Endothelial cell of umbilical vein (primary cell): ENCODE results near the gene SLC38A8. TPM values are rescaled to one million over a fixed set of nuclear protein-coding genes. Genes with fewer than 3 reads are reported as not detected.

Experiments used
- BruUV-seq: library from RNA; stranded (reverse); fragments of 400-500 nt; replicated peaks from 2 replicates; lab custom pipeline; 2021; lab: Mats Ljungman, UMichigan
- CTCF ChIA-PET: fragments of 300-600, 350-600 bp; sonication (Branson Sonifier 250); formaldehyde crosslinking; loops from one replicate; lab custom pipeline; 2021; ENCODE audit warnings: antibody characterized with exemption, inconsistent platforms; lab: Charles Lee
- POLR2A ChIA-PET: fragments of 300-600, 350-600 bp; sonication (Branson Sonifier 250); formaldehyde crosslinking; loops from one replicate; lab custom pipeline; 2021; ENCODE audit warnings: antibody characterized with exemption, inconsistent platforms; lab: Charles Lee
- DNase-seq: peaks from one replicate; pipeline ENCODE4 v3.0.0-alpha.2; 2011; ENCODE audit warnings: low read depth, low spot score
- FAIRE-seq: peaks from 2 replicates; lab custom pipeline; 2011; peaks lifted over from hg19 to GRCh38; lab: Jason Lieb, UNC
- H2AFZ ChIP-seq: 2 replicates; pipeline ENCODE4 v1.6.0; 2012; ENCODE audit warnings: low read depth, low read length, control low read depth, inconsistent platforms
- H3K27ac ChIP-seq: 2 replicates; pipeline ENCODE4 v1.5.1; 2011; ENCODE audit warnings: low read depth, mild to moderate bottlenecking, control low read depth, low read length, moderate library complexity; ENCODE audit not compliant: insufficient read depth
- H3K27me3 ChIP-seq, 2 experiments: 2 replicates each; pipeline versions ENCODE4 v1.6.0 to v1.6.1; 2011; ENCODE audit warnings: low read length in 2 of 2, mixed read lengths in 1 of 2; ENCODE audit not compliant: control insufficient read depth in 2 of 2, insufficient read depth in 2 of 2
- H3K36me3 ChIP-seq, 2 experiments: 2 replicates in 1 of 2; 3 replicates in 1 of 2; pipeline ENCODE4 v1.5.1; 2011; ENCODE audit warnings: low read length in 2 of 2, mild to moderate bottlenecking in 1 of 2, moderate library complexity in 1 of 2; ENCODE audit not compliant: control insufficient read depth in 2 of 2, insufficient read depth in 2 of 2; ENCODE audit errors: extremely low read depth in 1 of 2
- H3K4me1 ChIP-seq: 3 replicates; pipeline ENCODE4 v1.5.1; 2011; ENCODE audit warnings: mild to moderate bottlenecking, low read length; ENCODE audit not compliant: control insufficient read depth, insufficient read depth; ENCODE audit errors: extremely low read depth
- H3K4me2 ChIP-seq: 2 replicates; pipeline ENCODE4 v1.6.1; 2011; ENCODE audit warnings: low read length, control low read depth, mixed read lengths; ENCODE audit not compliant: insufficient read depth
- H3K4me3 ChIP-seq, 3 experiments: fragments of 200-600 bp in 1 of 3; sonication (generic), shearing (Covaris generic) in 1 of 3; replicated peaks in 1 of 3; 2 replicates each; pipeline ENCODE4 v1.5.1; 2011 to 2016; ENCODE audit warnings: control low read depth in 3 of 3, low read length in 3 of 3, mild to moderate bottlenecking in 2 of 3, inconsistent platforms in 1 of 3, low read depth in 1 of 3, moderate library complexity in 1 of 3; ENCODE audit not compliant: insufficient read depth in 1 of 3
- H3K79me2 ChIP-seq: 2 replicates; pipeline ENCODE4 v1.6.0; 2012; ENCODE audit warnings: low read length, inconsistent platforms; ENCODE audit not compliant: control insufficient read depth, insufficient read depth
- H3K9ac ChIP-seq: replicated peaks from 2 replicates; pipeline ENCODE3; 2011; ENCODE audit warnings: low read length, control low read depth; ENCODE audit not compliant: insufficient read depth; ENCODE audit errors: extremely low read depth
- H3K9me1 ChIP-seq: replicated peaks from 3 replicates; pipeline ENCODE4 v1.6.0; 2011; ENCODE audit warnings: mild to moderate bottlenecking, low read length; ENCODE audit not compliant: control insufficient read depth, insufficient read depth; ENCODE audit errors: extremely low read depth
- H3K9me3 ChIP-seq: replicated peaks from 2 replicates; pipeline ENCODE4 v1.5.1; 2012; ENCODE audit warnings: low read length, inconsistent platforms; ENCODE audit not compliant: control insufficient read depth, insufficient read depth
- H4K20me1 ChIP-seq: replicated peaks from 2 replicates; pipeline ENCODE3; 2011; ENCODE audit warnings: mild to moderate bottlenecking, low read length; ENCODE audit not compliant: control insufficient read depth, insufficient read depth; ENCODE audit errors: extremely low read depth
- CTCF ChIP-seq, 2 donors: IDR thresholded peaks; 1 replicate in 1 of 2; 2 replicates in 1 of 2; pipeline ENCODE4 v1.5.1; 2011; ENCODE audit warnings: low read length in 2 of 2, mild to moderate bottlenecking in 2 of 2, moderate library complexity in 2 of 2, control low read depth in 1 of 2, inconsistent platforms in 1 of 2, low read depth in 1 of 2; ENCODE audit not compliant: insufficient read depth in 1 of 2; ENCODE audit errors: extremely low read depth in 1 of 2
- EZH2 ChIP-seq: IDR thresholded peaks from 2 replicates; pipeline ENCODE4 v1.6.1; 2012; ENCODE audit warnings: borderline replicate concordance, low read depth, mild to moderate bottlenecking, moderate library complexity, low read length, inconsistent platforms; ENCODE audit not compliant: severe bottlenecking
- FOS ChIP-seq: IDR thresholded peaks from 2 replicates; pipeline ENCODE4 v1.6.1; 2011; ENCODE audit warnings: mild to moderate bottlenecking, low read length, moderate library complexity, borderline replicate concordance; ENCODE audit not compliant: insufficient read depth
- GATA2 ChIP-seq: IDR thresholded peaks from 2 replicates; pipeline ENCODE4 v1.7.0; 2011; ENCODE audit warnings: low read depth, mild to moderate bottlenecking, moderate library complexity, mixed read lengths, low read length; ENCODE audit not compliant: insufficient read length, insufficient read depth
- JUN ChIP-seq: IDR thresholded peaks from 2 replicates; pipeline ENCODE4 v1.6.1; 2011; ENCODE audit warnings: borderline replicate concordance, low read depth; ENCODE audit not compliant: insufficient read length, insufficient read depth
- MAX ChIP-seq: IDR thresholded peaks from 2 replicates; pipeline ENCODE4 v1.6.1; 2011; ENCODE audit not compliant: insufficient read depth, insufficient read length
- MYC ChIP-seq: IDR thresholded peaks from one replicate; pipeline ENCODE4 v1.6.1; 2011; ENCODE audit warnings: mild to moderate bottlenecking, low read depth, low read length
- POLR2A ChIP-seq: IDR thresholded peaks from 2 replicates; pipeline ENCODE4 v1.6.1; 2012; ENCODE audit warnings: low read depth, mild to moderate bottlenecking, control low read depth, low read length
- POLR2AphosphoS5 ChIP-seq: IDR thresholded peaks from 2 replicates; pipeline ENCODE4 v1.6.1; 2012; ENCODE audit warnings: low read depth, mild to moderate bottlenecking, control low read depth, low read length, moderate library complexity; ENCODE audit not compliant: insufficient read depth
- dilution Hi-C: fragments of 300-500 bp; cut with MboI; formaldehyde crosslinking; loops from one replicate; pipeline ENCODE4 v1.15.0; 2019; ENCODE audit warnings: low sequenced_read_pairs; ENCODE audit not compliant: extremely low pct_ligation_motif_present
- intact Hi-C: fragments of 100-400 bp; cut with micrococcal nuclease; formaldehyde crosslinking; loops from one replicate; pipeline ENCODE4 v1.10.0; 2022
- polyA plus RNA-seq, 4 experiments: library from polyadenylated mRNA; depleted of rRNA in 3 of 4; stranded (reverse) in 3 of 4; unstranded in 1 of 4; fragments of >200 nt; gene quantifications; 2 replicates each; pipeline versions ENCODE4 v1.2.1 to v1.2.3, GENCODE V29; 2011 to 2012; ENCODE audit warnings: missing spikeins in 1 of 4
- total RNA-seq: library from RNA; stranded (reverse); gene quantifications from 2 replicates; pipeline ENCODE4 v1.2.3, GENCODE V29; 2021

Gene SLC38A8
- total and polyA plus RNA-seq, 2 donors (not counting 3 experiments of a cell fraction or from before 2014, with no cell fraction given), result not detected

GRCh38 chr16:84003038-84003437, 39.6 kb downstream of the SLC38A8 start:
- no TSS peak for BruUV-seq
- DNase-seq (no peak), FAIRE-seq (no peak)
- Histone ChIP-seq H3K27ac (no peak overlapping the region), H3K4me1 (no peaks in the 10 kb centered on the region), H3K9me1 (no peaks in the 10 kb centered on the region), H3K4me2 (no peak overlapping the region), H3K4me3 (no peak overlapping the region), H3K79me2 (no peaks in the 10 kb centered on the region), H3K36me3 (no peaks in the 10 kb centered on the region), H3K27me3 (peaks cover 0 to 1% of the 10 kb centered on the region in 2 experiments), H3K9ac (no peak overlapping the region), H2AFZ (no peak overlapping the region), H4K20me1 (no peaks in the 10 kb centered on the region), H3K9me3 (no peaks in the 10 kb centered on the region)
- dilution Hi-C loops, result no loop called here
- ChIA-PET CTCF (no interaction called here), POLR2A (no interaction called here)
- TF ChIP-seq POLR2AphosphoS5 (no peak), JUN (no peak), EZH2 (no peak), CTCF (IDR thresholded peaks at IDR 0.05; ENCODE audit: extremely low read depth in 1 of 2, insufficient read depth in 1 of 2, low read depth in 1 of 2, low read length in 2 of 2) (no peak), MYC (no peak), FOS (no peak)
- intact Hi-C loops, result no loop called here

- ChIA-PET CTCF (interaction anchor here (0.6 to 1.4 kb wide), 2 partner anchors 24 to 617 kb away, joined by 4 read pairs; no protein-coding TSS in a partner anchor), POLR2A (no interaction called here)
- intact Hi-C loops (no loop called here), dilution Hi-C loops (no loop called here)
- Histone ChIP-seq H3K9me1 (no peaks in the 10 kb centered on the region), H3K9ac (no peak overlapping the region), H3K4me2 (no peak overlapping the region), H3K36me3 (no peaks in the 10 kb centered on the region), H3K79me2 (no peaks in the 10 kb centered on the region), H4K20me1 (no peaks in the 10 kb centered on the region), H3K4me1 (no peaks in the 10 kb centered on the region), H3K27me3 (peaks cover 0 to 1% of the 10 kb centered on the region in 2 experiments), H3K9me3 (no peaks in the 10 kb centered on the region), H3K4me3 (no peak overlapping the region), H3K27ac (no peak overlapping the region), H2AFZ (no peak overlapping the region)
- DNase-seq (no peak), FAIRE-seq (no peak)
- no TSS peak for BruUV-seq
- TF ChIP-seq MAX (no peak), CTCF (IDR thresholded peaks at IDR 0.05; ENCODE audit: extremely low read depth in 1 of 2, insufficient read depth in 1 of 2, low read depth in 1 of 2, low read length in 2 of 2) (no peak), POLR2A (no peak), POLR2AphosphoS5 (no peak), EZH2 (no peak), FOS (no peak), GATA2 (no peak), JUN (no peak), MYC (no peak)
Observed at GRCh38 chr16:84001726-84002125, 40.9 kb downstream of the SLC38A8 start.
